ENCODE measurements around the gene BTBD17.
"Not testable (repeated sequence)": the region's sequence is repeated elsewhere in the genome, so short reads cannot be mapped to it uniquely, and the experiment has no call there.

The BTBD17 gene, protein sequence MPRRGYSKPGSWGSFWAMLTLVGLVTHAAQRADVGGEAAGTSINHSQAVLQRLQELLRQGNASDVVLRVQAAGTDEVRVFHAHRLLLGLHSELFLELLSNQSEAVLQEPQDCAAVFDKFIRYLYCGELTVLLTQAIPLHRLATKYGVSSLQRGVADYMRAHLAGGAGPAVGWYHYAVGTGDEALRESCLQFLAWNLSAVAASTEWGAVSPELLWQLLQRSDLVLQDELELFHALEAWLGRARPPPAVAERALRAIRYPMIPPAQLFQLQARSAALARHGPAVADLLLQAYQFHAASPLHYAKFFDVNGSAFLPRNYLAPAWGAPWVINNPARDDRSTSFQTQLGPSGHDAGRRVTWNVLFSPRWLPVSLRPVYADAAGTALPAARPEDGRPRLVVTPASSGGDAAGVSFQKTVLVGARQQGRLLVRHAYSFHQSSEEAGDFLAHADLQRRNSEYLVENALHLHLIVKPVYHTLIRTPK

DNA sequence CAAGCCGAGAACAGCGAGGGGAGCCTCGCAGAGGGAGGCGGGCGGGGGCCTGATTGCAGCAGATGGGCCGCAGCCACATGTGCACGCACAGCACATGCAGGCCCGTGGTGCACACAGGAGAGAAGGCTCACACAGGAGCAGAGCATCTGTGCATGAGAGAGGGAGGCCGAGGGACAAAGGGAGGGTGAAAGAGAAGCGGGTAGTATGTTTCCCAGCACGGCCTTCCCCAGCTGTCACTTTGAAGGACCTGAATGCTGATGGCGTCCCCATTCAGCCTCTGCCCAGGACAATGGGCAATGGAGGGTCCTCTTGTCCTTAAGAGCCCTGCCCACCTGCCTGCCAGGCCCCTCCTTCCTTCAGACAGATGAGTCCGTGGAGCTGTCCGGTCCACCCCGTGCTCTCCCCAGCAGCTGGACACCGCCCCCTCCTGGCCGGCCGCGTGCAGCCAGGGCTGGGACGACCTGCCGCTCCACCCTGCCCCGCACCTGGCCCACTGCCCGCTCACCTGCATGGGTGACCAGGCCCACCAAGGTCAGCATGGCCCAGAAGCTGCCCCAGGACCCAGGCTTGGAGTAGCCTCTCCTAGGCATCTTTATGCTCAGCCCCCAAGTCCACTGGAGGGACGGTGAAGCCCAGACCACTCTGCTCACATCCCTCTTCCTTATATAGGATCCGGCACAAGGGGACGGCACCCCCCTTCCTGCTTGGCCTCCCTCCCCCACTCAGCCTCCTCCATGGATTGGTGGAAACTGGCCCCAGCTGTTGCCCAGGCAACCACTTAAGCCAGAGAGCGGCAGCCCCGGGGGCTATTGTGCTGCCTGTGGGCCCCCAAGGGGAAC is at the start of gene BTBD17:
BTBD17 (minus strand) TSS at position 639 of the 839 bp plus-strand sequence; CDS start at position 590, 49 bp downstream.
- DNase-seq = no peak

DNA sequence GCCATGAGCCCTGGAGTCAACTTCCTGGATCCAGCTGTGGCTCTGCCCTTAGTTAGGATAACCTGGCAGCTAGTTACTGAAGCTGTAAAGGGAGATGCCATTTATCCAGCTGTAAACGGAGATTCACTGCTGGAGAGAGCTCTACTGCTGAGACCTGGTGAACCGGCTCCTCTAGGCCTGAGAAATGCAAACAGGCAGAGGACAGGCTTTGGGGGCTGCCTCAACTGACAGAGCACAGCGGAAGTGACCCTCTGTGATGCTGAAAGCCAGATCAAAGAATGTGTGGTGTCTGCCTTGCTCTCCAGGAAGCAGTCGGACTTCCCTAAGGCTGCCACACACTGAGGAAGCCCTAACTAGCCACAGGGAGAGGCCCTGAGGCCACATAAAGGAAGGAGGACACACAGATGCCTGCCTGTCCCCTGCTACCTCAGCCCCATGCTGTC is 48.4 kb upstream of the BTBD17 start:
- no peak for DNase-seq

DNA sequence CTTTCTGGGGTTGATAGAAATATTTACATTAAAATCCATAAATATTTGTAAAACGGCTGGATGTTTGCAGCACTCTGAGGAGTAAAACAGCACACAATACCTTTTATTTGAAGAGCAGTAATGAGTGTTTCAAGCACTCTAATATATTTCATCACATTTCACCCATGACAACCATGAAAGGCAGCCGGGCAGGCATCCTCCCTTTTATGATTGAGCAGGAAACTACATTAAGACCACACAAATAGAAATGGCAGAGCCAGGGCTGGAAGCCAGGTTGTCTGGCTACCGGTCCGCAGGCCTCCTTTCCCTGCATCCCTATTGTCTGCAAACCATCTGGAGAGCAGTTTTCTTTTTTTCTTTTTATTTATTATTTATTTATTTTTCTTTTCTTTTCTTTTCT is 47.1 kb upstream of the BTBD17 start:
- DNase-seq = no peak

DNA sequence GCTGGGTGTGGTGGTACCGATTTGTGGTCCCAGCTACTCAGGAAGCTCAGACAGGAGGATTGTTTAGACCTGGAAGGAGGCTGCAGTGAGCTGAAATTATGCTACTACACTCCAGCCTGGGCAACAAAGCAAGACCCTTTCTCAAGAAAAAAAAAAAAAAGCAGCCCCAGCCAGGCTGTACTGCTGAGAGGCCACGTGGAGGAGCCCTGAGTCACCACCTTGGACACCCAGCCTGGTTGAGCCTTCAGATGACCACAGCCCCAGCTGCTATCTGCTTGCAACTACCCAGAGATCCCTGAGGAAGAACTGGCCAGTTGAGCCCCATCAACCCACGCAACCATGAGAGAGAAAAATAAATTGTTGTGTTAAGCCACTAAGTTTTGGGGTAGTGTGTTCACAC is 46.6 kb upstream of the BTBD17 start:
- no peak for DNase-seq

DNA sequence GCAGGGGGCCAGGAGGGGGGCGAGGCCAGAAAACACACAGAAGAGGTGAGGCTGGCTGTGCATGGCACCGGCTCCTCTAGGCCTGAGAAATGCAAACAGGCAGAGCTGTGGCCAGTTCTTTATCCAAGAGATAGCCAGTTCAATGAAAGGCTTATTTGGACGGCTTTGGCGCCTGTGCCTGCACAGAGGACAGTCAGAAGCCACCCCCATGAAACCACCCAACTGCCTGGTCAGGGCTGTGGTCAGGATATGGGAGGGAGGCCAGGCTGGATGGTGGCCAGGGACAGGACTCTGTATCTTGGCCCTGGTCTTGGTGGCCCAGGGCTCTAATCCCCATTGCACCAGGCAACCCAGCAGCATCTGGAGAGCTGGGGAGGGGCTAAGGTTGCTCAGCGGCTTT is 45.7 kb upstream of the BTBD17 start:
- no peak for DNase-seq

DNA sequence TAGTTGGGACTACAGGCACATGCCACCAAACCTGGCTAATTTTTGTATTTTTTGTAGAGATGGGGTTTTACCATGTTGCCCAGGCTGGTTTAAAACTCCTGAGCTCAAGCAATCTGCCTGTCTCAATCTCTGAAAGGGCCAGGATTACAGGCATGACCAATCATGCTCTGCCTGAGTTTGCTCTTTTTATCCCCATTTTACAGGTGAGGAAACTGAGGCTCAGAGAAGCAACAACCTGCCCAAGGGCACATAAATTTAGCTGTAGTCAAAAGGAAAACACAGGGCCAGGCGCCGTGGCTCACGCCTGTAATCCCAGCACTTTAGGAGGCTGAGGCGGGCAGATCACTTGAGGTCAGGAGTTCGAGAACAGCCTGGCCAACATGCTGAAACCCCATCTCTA is 43.6 kb upstream of the BTBD17 start:
- not testable (repeated sequence) for DNase-seq

DNA sequence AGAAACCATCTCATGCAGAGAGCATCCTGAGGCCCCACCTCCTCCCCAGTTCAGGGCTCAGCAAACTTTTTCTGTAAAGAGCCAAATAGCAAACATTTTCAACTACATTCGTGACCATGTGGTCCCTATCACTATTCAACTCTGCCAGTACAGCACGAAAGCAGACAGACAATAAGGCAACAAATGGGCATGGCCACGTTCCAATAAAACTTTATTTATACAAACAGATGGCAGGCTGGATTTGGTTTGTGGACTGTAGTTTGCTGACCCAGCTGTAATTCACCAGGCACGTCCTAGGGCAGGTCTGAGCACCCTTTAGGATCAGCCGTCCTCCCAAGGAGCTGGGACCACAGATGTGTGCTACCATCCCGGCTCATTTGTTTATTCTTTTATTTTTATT is 43.1 kb upstream of the BTBD17 start:
- no peak for DNase-seq

DNA sequence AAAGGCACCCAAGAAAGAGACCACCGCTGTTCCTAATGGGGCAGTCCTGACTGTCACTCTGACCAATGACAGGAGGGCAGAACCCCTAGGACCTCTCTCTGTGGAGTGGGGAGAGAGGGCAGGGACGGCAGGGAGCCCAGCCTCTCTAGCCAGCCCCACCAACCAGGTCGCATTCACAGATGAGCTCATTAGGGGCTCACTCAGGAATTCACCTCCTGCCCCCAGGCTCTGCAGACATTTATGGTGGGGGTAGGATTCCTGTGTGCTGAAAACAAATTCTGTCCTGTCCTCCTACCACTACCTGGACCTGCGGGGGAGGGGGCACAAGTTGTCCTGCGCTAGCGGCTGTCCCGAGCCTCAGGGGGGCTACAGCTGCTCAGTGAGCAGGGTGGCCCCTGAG is 42.5 kb upstream of the BTBD17 start:
- DNase-seq = no peak

DNA sequence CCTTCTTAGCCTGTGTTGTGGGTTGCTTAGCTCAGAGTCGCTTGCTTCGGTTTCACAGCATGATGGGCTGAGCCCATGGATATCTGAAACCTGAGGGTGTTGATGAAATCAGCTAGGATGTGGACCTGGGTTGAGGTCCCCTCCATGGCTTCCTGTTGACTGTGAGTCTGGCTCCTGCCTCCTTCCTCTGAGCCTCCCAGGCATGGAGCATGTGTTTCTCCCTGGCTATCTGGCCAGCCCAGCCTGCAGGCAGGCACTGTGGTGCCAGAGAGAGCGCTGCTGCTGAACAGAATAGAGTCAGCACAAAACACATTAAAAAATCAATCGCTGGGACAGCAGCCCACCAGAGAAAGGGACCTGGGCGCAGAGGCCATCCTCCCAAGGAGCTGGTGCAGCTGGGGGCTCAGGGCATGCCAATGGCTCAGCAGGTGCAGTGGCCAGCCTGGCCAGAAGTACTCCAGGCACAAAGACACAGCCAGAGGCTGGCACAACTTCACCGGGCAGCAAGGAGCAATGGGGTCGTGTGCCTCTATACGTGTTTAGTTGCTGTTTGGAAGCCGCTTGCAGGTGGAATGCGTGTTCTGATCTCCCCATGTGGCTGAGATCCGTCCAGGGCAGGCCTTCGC is 42.0 kb upstream of the BTBD17 start:
- no peak for DNase-seq

DNA sequence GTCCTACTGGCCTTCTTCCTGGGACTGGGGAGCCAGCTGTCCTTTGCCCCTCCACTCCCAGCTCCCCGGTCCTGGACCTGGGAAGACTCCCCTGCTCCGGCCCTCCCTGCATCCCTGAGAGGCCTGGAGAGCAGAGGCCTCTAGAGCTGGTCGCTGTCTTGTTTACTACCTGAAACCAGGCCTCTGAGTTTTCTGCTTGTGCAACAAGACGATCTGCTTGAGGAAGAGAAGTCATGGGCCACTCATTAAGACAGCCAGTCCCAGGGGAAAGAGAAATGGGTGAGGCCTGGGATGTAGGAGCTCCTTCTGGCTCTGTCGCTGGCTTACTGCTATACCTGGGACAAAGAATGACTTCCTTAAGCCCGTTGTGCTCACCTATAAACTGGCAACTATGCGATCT is 40.4 kb upstream of the BTBD17 start:
- no peak for DNase-seq

DNA sequence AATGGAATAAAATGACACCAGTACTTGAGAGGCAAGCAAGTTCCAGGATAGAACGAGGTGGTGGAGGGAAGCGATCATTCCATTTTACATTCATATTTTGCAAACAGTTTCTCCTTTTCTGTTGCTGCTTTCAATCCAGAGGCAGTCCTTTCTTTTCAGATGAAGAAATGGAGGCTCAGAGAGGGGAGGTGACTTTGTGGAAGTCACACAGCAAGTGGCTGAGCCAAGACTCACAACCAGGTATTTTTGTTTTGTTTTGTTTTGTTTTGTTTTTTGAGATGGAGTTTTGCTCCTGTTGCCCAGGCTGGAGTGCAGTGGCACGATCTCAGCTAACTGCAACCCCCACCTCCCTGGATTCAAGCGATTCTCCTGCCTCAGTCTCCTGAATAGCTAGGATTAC is 34.9 kb upstream of the BTBD17 start:
- DNase-seq = no peak

DNA sequence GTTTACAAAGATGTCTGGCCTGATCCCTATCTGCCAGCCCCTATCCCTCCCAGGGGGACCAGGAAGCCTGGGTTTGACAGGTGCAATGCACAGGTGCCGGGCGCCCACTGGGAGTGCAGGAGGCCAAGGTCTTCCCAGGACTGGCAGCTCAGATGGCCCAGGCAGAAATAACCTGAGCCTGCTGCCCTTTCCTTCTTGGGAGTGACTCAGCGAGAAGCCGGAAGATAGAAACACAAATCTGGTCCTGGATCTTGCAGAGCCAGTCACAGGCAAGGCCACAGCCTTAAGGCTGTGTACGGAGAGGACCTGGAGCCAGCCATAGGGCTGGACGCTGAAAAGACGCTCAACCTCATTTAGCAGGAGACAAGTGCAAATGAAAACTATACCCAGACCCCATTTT is 33.3 kb upstream of the BTBD17 start:
- no peak for DNase-seq

DNA sequence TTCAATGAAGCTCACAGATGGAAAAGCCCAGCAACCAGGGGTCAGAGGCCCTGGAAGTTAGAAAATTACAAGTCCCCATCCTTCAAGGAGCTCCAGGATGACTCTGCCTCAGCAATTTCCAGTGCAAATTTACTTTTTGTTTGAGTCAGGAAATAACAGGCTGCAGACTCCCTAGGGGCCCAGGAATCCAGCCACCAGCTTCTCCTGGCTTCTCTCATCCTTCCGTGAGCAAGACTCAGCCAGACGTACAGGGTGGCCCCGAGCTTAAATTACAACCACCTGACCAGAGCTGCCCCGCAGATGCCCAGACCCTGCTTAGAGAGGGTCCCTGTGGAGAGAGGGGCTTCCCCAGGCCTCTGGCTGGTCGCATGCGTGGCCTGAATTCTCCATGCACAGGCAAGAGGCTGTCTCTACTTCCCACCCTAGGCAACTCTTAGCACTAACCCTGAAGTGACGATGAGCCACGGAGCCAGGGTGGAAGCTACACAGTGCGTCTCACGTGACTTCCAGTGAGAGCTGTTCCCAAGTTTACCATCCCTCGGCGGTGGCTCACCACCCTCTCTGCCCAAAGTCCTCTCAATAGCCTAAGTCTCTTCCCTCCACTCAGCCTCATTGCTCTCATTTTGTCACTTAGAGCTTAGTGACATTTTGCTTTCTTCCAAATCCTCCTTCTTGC is 32.7 kb upstream of the BTBD17 start:
- no peak for DNase-seq

DNA sequence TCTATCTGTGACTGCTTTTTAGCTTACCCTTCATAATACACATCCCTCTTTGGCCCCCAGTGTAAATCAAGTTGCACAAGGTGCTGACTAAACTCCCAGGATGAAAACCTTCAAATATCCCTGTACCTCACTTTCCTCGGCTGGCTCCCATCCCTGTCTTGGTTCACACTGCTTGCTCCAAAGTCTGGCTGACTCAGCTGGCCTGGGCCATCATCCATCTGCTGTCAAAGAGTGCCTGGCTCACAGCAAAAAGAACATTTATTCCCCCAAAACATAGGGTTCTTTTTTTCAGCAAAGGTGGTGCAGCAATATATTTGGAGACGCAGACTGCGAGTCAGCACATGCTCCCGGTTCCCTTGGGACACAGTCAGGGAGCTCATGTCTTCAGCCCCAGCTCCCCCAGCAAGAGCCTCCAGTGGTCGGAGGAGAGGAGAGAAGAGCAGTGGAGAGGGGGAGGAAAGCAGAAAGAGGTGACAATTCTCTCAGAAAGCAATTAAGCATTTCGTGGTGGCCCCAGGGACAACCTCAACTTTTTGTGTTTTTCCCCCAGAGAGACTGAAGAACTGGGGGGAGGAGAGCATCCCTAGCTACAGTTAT is 31.8 kb upstream of the BTBD17 start:
- DNase-seq = peak; percentile 39

DNA sequence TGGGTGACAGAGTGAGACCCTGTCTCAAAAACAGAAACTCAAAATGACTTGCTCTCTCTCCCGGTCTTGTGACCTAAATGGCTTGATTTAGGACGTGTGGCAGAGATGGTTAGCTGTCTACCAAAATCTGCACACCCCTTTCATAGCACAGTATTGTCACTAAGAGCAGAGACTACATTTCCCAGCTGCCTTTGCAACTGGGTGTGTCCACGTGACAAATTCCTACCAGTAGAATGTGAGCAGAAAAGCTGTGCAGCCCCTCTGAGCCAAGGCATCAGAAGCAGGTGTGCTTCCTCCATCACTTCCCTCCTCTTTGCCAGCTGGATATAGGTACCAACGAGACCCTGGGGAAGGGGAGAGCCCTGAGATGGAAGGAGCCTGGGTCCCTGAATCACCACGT is 31.2 kb upstream of the BTBD17 start:
- no peak for DNase-seq

DNA sequence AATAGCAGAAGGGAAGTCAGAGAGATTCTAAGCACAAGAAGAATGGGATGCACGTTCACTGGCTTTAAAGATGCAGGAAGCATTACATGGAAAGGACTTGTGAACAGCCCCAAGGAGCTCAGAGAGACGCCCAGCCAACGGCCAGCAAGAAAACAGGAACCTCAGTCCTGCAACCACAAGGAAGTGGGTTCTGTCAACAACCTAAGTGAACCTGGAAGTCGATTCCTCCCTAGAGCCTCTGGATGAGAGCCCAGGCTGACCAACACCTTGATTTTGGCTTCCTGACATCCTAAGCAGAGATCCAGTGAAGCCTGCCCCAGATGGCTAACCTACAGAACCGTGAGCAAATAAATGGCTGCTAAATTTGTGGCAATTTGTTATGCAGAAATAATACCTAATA is 30.1 kb upstream of the BTBD17 start:
- DNase-seq = no peak

DNA sequence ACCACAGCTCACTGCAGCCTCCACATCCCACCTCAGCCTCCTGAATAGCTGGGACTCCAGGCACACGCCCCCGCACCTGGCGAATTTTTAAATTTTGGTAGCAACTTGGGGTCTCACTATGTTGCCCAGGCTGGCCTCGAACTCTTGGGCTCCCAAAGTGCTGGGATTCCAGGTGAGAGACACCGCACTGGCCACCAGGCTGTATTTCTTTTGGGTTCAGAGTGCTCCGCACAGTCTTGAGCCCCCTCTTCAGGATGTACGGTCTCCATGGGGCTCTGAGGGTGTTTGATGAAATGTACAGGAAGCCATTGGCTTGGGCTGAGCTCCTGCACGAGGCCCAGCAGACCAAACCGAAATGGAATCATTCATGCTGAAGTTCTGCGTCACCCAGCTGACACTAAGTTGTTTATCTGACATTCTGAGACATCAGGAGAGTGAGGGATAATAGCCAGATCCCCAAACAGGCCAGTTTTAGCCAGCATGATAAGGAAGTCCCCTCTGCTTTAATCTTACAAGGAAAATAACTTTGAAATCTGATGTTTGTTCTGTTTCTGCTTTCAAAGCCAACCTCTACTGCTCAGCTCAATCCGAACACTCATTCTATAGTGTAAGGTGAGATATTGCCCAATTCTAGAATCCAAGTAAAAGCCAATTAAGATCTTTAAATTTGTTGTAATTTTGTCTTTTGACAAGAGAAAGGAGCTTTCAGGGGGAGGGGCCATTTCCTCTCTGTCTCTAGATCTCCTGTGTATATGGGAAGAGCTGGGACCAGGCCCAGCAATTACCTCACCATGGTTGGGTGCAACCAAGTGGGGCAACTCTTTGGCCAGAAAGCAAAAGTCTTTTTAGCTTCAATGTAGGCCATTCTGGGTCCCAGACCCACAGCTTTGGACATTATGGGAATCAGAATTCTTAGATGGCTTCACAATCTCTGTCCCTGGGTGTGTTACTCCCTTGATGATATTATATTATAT is 29.3 kb upstream of the BTBD17 start:
- DNase-seq = no peak

DNA sequence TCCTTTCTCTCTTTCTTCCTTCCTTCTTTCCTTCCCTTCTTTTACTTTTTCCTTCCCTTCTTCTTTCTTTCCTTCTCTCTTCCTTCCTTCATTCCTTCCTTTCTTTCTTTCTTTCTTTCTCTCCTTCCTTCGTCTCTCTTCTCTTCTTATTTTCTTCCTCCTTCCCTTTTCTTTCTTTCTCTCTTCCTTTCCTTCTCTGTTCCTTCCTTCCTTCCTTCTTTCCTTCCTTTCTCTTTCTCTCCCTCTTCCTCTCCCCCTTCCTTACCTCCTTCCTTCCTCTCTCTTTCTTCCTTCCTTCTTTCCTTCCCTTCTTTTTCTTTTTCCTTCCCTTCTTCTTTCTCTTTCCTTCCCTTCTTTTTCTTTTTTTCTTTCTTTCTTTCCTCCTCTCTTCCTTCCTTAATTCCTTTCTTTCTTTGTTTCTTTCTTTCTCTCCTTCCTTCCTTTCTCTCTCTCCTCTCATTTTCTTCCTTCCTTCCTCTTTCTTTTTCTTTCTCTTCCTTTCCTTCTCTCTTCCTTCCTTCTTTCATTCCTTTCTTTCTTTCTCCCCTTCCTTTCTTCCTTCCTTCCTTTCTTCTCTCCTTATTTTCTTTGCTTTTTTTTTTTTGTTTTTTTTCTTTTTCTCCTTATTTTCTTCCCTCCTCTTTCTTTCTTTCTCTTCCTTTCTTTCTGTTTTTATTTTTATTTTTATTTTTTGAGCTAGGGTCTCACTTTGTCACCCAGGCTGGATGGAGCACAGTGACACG is 28.4 kb upstream of the BTBD17 start:
- DNase-seq = no peak

DNA sequence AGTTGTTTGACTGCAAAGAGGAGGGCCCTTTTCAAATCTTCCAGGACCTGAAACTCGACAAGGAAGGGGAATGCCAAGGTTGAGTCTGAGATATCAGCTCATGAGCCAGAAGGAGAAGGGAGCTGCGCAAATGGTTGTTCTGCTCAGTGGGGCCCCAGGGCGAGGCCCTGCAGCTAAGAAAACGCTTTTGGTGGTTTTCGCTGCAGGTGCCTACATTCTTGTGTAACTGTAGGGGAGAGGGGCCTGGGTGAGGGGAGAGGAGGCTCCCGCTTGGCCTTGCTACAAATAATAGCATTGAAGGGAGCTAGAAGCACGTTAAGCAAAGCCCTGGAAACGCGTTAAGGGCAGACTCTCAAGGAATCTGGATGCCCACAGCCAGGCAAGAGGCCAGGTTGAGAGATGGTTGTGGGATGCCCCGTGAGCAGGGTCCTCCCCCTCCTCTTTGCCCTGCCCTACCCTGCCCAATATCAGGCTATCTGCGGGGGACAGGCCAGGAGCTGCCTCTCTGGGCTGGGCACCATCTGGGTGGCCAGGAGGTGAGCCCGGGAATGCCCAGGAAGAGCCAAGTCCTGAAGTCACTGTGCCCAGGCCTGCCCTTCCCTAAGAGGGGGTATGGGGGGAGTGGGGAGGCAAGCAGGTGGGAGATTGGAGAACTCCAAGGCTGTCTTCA is 27.6 kb upstream of the BTBD17 start:
- no peak for DNase-seq
